HG03039 (cell line): ENCODE data around the gene RERG.
"Not testable (repeated sequence)": the region's sequence is repeated elsewhere in the genome, so short reads cannot be mapped to it uniquely, and the experiment has no call there.

Experiments
- ATAC-seq: cut with Tn5 transposase; IDR thresholded peaks from one replicate; pipeline ENCODE4 v1.9.1; 2021; ENCODE audit warnings: mild to moderate bottlenecking, moderate library complexity; ENCODE audit not compliant: unreplicated experiment

The RERG gene

GRCh38 chr12:15220915-15221885 lies at the start of gene RERG:
TSS of gene RERG (minus strand) at chr12:15221417. CDS start at chr12:15217489, 3,928 bp downstream.
- peak; percentile 97 for ATAC-seq

GRCh38 chr12:15270591-15270990 lies 49.4 kb upstream of the RERG start:
- ATAC-seq = no peak

- peak; percentile 91 for ATAC-seq
These were observed 47.8 kb upstream of the RERG start for GRCh38 chr12:15268927-15269552.

- no peak for ATAC-seq
These were observed 47.1 kb upstream of the RERG start for GRCh38 chr12:15268309-15268708.

GRCh38 chr12:15265875-15266274 lies 44.7 kb upstream of the RERG start:
- ATAC-seq = no peak

- ATAC-seq = no peak
These were observed 35.5 kb upstream of the RERG start for GRCh38 chr12:15256761-15257160.

- ATAC-seq = no peak
These were observed 32.8 kb upstream of the RERG start for GRCh38 chr12:15253990-15254389.

- no peak for ATAC-seq
These were observed 23.7 kb upstream of the RERG start for GRCh38 chr12:15244926-15245325.

GRCh38 chr12:15244341-15244740 lies 23.1 kb upstream of the RERG start:
- no peak for ATAC-seq

- no peak for ATAC-seq
These were observed 21.9 kb upstream of the RERG start for GRCh38 chr12:15243102-15243501.

- ATAC-seq = no peak
These were observed 19.7 kb upstream of the RERG start for GRCh38 chr12:15240898-15241297.

- no peak for ATAC-seq
These were observed 13.3 kb upstream of the RERG start for GRCh38 chr12:15234508-15234907.

- ATAC-seq = no peak
These were observed 12.8 kb upstream of the RERG start for GRCh38 chr12:15234011-15234410.

GRCh38 chr12:15232959-15233358 lies 11.7 kb upstream of the RERG start:
- ATAC-seq = no peak

- no peak for ATAC-seq
These were observed 10.3 kb upstream of the RERG start for GRCh38 chr12:15231493-15231892.

GRCh38 chr12:15230751-15231150 lies 9.5 kb upstream of the RERG start:
- ATAC-seq = no peak

- no peak for ATAC-seq
These were observed 8.9 kb upstream of the RERG start for GRCh38 chr12:15230137-15230536.

- ATAC-seq = no peak
These were observed 5.9 kb upstream of the RERG start for GRCh38 chr12:15227004-15227679.

GRCh38 chr12:15225863-15226218 lies 4.6 kb upstream of the RERG start:
- not testable (repeated sequence) for ATAC-seq

- ATAC-seq = no peak
These were observed 4.1 kb upstream of the RERG start for GRCh38 chr12:15225136-15225862.

- no peak for ATAC-seq
These were observed 1.0 kb upstream of the RERG start for GRCh38 chr12:15222219-15222618.
